Measurements from ENCODE around the gene PTH1R.

The PTH1R gene

GRCh38 chr3:46861605-46862368, 15.7 kb upstream of the PTH1R start:
- Histone ChIP-seq H3K4me1 (ENCODE audit: control insufficient read depth, insufficient read depth, low read length) (no peaks in the 10 kb centered on the region), H3K4me3 (ENCODE audit: low read length) (no peak overlapping the region), H3K9me3 (ENCODE audit: control insufficient read depth, low read length) (no peaks in the 10 kb centered on the region), H3K36me3 (ENCODE audit: control insufficient read depth, insufficient read depth, low read length) (no peaks in the 10 kb centered on the region), H3K9ac (ENCODE audit: low read length) (no peak overlapping the region), H3K27me3 (ENCODE audit: control insufficient read depth, insufficient read depth, low read length) (peaks cover 3% of the 10 kb centered on the region)

GRCh38 chr3:46862369-46863025, 15.0 kb upstream of the PTH1R start:
- Histone ChIP-seq H3K9me3 (ENCODE audit: control insufficient read depth, low read length) (no peaks in the 10 kb centered on the region), H3K4me1 (ENCODE audit: control insufficient read depth, insufficient read depth, low read length) (peaks cover 6% of the 10 kb centered on the region), H3K27me3 (ENCODE audit: control insufficient read depth, insufficient read depth, low read length) (no peaks in the 10 kb centered on the region), H3K4me3 (ENCODE audit: low read length) (no peak overlapping the region), H3K36me3 (ENCODE audit: control insufficient read depth, insufficient read depth, low read length) (no peaks in the 10 kb centered on the region), H3K9ac (ENCODE audit: low read length) (no peak overlapping the region)

- H3K9ac ChIP-seq (ENCODE audit: low read length): no peak within 1 kb of the TSS
- peaks cover 13% of the 10 kb centered on the region for H3K4me1 ChIP-seq (ENCODE audit: control insufficient read depth, insufficient read depth, low read length)
- H3K4me3 ChIP-seq (ENCODE audit: low read length): no peak within 1 kb of the TSS
Measured at GRCh38 chr3:46863261-46863782, 14.2 kb upstream of the PTH1R start, which contains the start of gene MYL3. Gene MYL3 (minus strand): TSS chr3:46863444. CDS start chr3:46863390, 54 bp downstream.

GRCh38 chr3:46864061-46864881, 13.2 kb upstream of the PTH1R start:
- H3K9me3 ChIP-seq (ENCODE audit: control insufficient read depth, low read length): no peaks in the 10 kb centered on the region
- peaks cover 13% of the 10 kb centered on the region for H3K4me1 ChIP-seq (ENCODE audit: control insufficient read depth, insufficient read depth, low read length)
- H3K27me3 ChIP-seq (ENCODE audit: control insufficient read depth, insufficient read depth, low read length): no peaks in the 10 kb centered on the region
- H3K9ac ChIP-seq (ENCODE audit: low read length): no peak overlapping the region
- no peak overlapping the region for H3K4me3 ChIP-seq (ENCODE audit: low read length)
- no peaks in the 10 kb centered on the region for H3K36me3 ChIP-seq (ENCODE audit: control insufficient read depth, insufficient read depth, low read length)

More at GRCh38 chr3:46863261-46863782, 14.2 kb upstream of the PTH1R start, which contains the start of gene MYL3:
- no peaks in the 10 kb centered on the region for H3K9me3 ChIP-seq (ENCODE audit: control insufficient read depth, low read length)
- no peaks in the 10 kb centered on the region for H3K27me3 ChIP-seq (ENCODE audit: control insufficient read depth, insufficient read depth, low read length)
- no peaks in the 10 kb centered on the region for H3K36me3 ChIP-seq (ENCODE audit: control insufficient read depth, insufficient read depth, low read length)

GRCh38 chr3:46865031-46865507, 12.5 kb upstream of the PTH1R start:
- peaks cover 13% of the 10 kb centered on the region for H3K4me1 ChIP-seq (ENCODE audit: control insufficient read depth, insufficient read depth, low read length)
- H3K36me3 ChIP-seq (ENCODE audit: control insufficient read depth, insufficient read depth, low read length): no peaks in the 10 kb centered on the region
- no peak overlapping the region for H3K9ac ChIP-seq (ENCODE audit: low read length)
- H3K4me3 ChIP-seq (ENCODE audit: low read length): no peak overlapping the region
- H3K27me3 ChIP-seq (ENCODE audit: control insufficient read depth, insufficient read depth, low read length): no peaks in the 10 kb centered on the region
- no peaks in the 10 kb centered on the region for H3K9me3 ChIP-seq (ENCODE audit: control insufficient read depth, low read length)

GRCh38 chr3:46865546-46865945, 12.0 kb upstream of the PTH1R start:
- no peaks in the 10 kb centered on the region for H3K27me3 ChIP-seq (ENCODE audit: control insufficient read depth, insufficient read depth, low read length)
- H3K4me1 ChIP-seq (ENCODE audit: control insufficient read depth, insufficient read depth, low read length): peaks cover 13% of the 10 kb centered on the region
- H3K9me3 ChIP-seq (ENCODE audit: control insufficient read depth, low read length): no peaks in the 10 kb centered on the region
- no peak overlapping the region for H3K9ac ChIP-seq (ENCODE audit: low read length)
- H3K36me3 ChIP-seq (ENCODE audit: control insufficient read depth, insufficient read depth, low read length): no peaks in the 10 kb centered on the region
- H3K4me3 ChIP-seq (ENCODE audit: low read length): no peak overlapping the region

GRCh38 chr3:46866032-46866595, 11.4 kb upstream of the PTH1R start:
- no peak overlapping the region for H3K9ac ChIP-seq (ENCODE audit: low read length)
- H3K36me3 ChIP-seq (ENCODE audit: control insufficient read depth, insufficient read depth, low read length): no peaks in the 10 kb centered on the region
- H3K9me3 ChIP-seq (ENCODE audit: control insufficient read depth, low read length): no peaks in the 10 kb centered on the region
- peaks cover 13% of the 10 kb centered on the region for H3K4me1 ChIP-seq (ENCODE audit: control insufficient read depth, insufficient read depth, low read length)
- H3K27me3 ChIP-seq (ENCODE audit: control insufficient read depth, insufficient read depth, low read length): peaks cover 2% of the 10 kb centered on the region
- H3K4me3 ChIP-seq (ENCODE audit: low read length): no peak overlapping the region

- Histone ChIP-seq H3K4me1 (ENCODE audit: control insufficient read depth, insufficient read depth, low read length) (peaks cover 13% of the 10 kb centered on the region), H3K9ac (ENCODE audit: low read length) (no peak overlapping the region), H3K36me3 (ENCODE audit: control insufficient read depth, insufficient read depth, low read length) (no peaks in the 10 kb centered on the region), H3K27me3 (ENCODE audit: control insufficient read depth, insufficient read depth, low read length) (peaks cover 4% of the 10 kb centered on the region), H3K9me3 (ENCODE audit: control insufficient read depth, low read length) (no peaks in the 10 kb centered on the region), H3K4me3 (ENCODE audit: low read length) (no peak overlapping the region)
Measured at GRCh38 chr3:46866720-46867549, 10.6 kb upstream of the PTH1R start.

GRCh38 chr3:46867550-46867898, 10.0 kb upstream of the PTH1R start:
- no peaks in the 10 kb centered on the region for H3K9me3 ChIP-seq (ENCODE audit: control insufficient read depth, low read length)
- H3K9ac ChIP-seq (ENCODE audit: low read length): no peak overlapping the region
- H3K36me3 ChIP-seq (ENCODE audit: control insufficient read depth, insufficient read depth, low read length): no peaks in the 10 kb centered on the region
- peaks cover 4% of the 10 kb centered on the region for H3K27me3 ChIP-seq (ENCODE audit: control insufficient read depth, insufficient read depth, low read length)
- no peak overlapping the region for H3K4me3 ChIP-seq (ENCODE audit: low read length)
- H3K4me1 ChIP-seq (ENCODE audit: control insufficient read depth, insufficient read depth, low read length): peaks cover 13% of the 10 kb centered on the region

- Histone ChIP-seq H3K9me3 (ENCODE audit: control insufficient read depth, low read length) (no peaks in the 10 kb centered on the region), H3K27me3 (ENCODE audit: control insufficient read depth, insufficient read depth, low read length) (peaks cover 4% of the 10 kb centered on the region), H3K9ac (ENCODE audit: low read length) (no peak overlapping the region), H3K4me3 (ENCODE audit: low read length) (no peak overlapping the region), H3K4me1 (ENCODE audit: control insufficient read depth, insufficient read depth, low read length) (peaks cover 13% of the 10 kb centered on the region), H3K36me3 (ENCODE audit: control insufficient read depth, insufficient read depth, low read length) (no peaks in the 10 kb centered on the region)
Measured at GRCh38 chr3:46868287-46868686, 9.2 kb upstream of the PTH1R start.

GRCh38 chr3:46868948-46869347, 8.6 kb upstream of the PTH1R start:
- Histone ChIP-seq H3K4me3 (ENCODE audit: low read length) (no peak overlapping the region), H3K9me3 (ENCODE audit: control insufficient read depth, low read length) (no peaks in the 10 kb centered on the region), H3K9ac (ENCODE audit: low read length) (no peak overlapping the region), H3K27me3 (ENCODE audit: control insufficient read depth, insufficient read depth, low read length) (peaks cover 4% of the 10 kb centered on the region), H3K36me3 (ENCODE audit: control insufficient read depth, insufficient read depth, low read length) (no peaks in the 10 kb centered on the region), H3K4me1 (ENCODE audit: control insufficient read depth, insufficient read depth, low read length) (peaks cover 13% of the 10 kb centered on the region)

Measured in mucosa of stomach (tissue), 1 donor.